ENCODE results near the gene ATAD1. TPM values are rescaled to one million over a fixed set of nuclear protein-coding genes. Genes with fewer than 3 reads are reported as not detected.

The ATAD1 gene
- total and polyA plus RNA-seq, 2 donors (not counting 1 experiment from before 2014, with no cell fraction given) = 34.7 to 49.0 TPM

DNA sequence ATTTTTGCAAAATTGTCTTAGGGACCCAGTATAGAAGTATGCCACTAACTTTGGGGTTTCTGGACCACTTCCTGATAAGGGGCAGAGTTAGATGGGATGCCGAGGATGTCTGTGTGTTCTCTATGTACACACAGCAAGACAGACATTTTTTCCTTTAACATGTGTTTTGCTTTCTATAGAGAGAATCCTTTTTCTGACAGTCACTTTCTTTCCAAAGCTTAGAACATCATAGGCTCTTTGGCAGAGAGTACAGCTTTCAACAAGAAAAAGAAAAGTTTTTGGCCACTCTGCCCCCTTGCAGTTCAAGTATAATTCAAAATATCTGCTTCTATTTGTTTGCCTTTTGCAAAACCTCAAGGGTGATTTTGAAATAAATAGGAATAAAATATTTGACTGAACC, 114.3 kb downstream of the ATAD1 start:
- no peak overlapping the region for H3K4me3 ChIP-seq (replicated peaks in 1 of 4; ENCODE audit: control extremely low read depth in 1 of 4, insufficient read depth in 1 of 4, low read depth in 3 of 4, low read length in 4 of 4)
- no peak overlapping the region for H2AFZ ChIP-seq (ENCODE audit: low read length)
- peaks cover 3% of the 10 kb centered on the region for H3K36me3 ChIP-seq (ENCODE audit: control insufficient read depth, insufficient read depth, low read length)
- no peak overlapping the region for H3K4me2 ChIP-seq (ENCODE audit: extremely low read depth, insufficient read depth, low read length)
- no peak overlapping the region for H3K9ac ChIP-seq (ENCODE audit: insufficient read depth, low read length)
- H3K27me3 ChIP-seq (ENCODE audit: control insufficient read depth, insufficient read depth, low read length) = no peaks in the 10 kb centered on the region
- peaks cover 5% of the 10 kb centered on the region for H3K4me1 ChIP-seq (ENCODE audit: control insufficient read depth, extremely low read depth, insufficient read depth, low read length)
- peaks cover 7% of the 10 kb centered on the region for H3K79me2 ChIP-seq (ENCODE audit: control insufficient read depth, insufficient read depth, low read length)
- no peak for TF ChIP-seq EZH2 (IDR thresholded peaks at IDR 0.05; ENCODE audit: low read length, missing control alignments)
- TF ChIP-seq, protein P1, sequence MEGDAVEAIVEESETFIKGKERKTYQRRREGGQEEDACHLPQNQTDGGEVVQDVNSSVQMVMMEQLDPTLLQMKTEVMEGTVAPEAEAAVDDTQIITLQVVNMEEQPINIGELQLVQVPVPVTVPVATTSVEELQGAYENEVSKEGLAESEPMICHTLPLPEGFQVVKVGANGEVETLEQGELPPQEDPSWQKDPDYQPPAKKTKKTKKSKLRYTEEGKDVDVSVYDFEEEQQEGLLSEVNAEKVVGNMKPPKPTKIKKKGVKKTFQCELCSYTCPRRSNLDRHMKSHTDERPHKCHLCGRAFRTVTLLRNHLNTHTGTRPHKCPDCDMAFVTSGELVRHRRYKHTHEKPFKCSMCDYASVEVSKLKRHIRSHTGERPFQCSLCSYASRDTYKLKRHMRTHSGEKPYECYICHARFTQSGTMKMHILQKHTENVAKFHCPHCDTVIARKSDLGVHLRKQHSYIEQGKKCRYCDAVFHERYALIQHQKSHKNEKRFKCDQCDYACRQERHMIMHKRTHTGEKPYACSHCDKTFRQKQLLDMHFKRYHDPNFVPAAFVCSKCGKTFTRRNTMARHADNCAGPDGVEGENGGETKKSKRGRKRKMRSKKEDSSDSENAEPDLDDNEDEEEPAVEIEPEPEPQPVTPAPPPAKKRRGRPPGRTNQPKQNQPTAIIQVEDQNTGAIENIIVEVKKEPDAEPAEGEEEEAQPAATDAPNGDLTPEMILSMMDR (conservative IDR thresholded peaks at IDR 0.05 in 1 of 2, IDR thresholded peaks at IDR 0.05 in 1 of 2; ENCODE audit: low read depth in 1 of 2, low read length in 2 of 2) = no peak
- H3K27ac ChIP-seq (ENCODE audit: insufficient read depth, low read length) = no peak overlapping the region
- H3K9me3 ChIP-seq (ENCODE audit: control insufficient read depth, insufficient read depth, low read depth, low read length) = no peaks in the 10 kb centered on the region
- H4K20me1 ChIP-seq (ENCODE audit: control insufficient read depth, extremely low read depth, insufficient read depth, low read length) = no peaks in the 10 kb centered on the region
- DNase-seq (ENCODE audit: low read depth in 2 of 2) = no peak

DNA sequence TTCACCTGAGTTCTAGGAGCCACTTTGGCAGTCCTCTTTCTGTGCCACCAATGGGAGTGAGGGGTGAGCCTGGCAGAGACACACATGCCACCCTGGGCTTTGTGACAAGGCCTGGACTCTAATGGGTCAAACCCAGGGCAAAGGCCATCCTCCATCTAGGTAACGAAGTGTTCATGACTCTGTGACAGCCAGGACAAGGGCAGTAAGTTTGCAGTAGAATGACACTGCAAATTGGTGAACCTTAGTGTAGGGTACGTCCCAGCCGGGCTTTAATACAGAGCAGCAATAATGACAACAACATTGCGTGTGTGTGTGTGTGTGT, 115.1 kb downstream of the ATAD1 start:
- TF ChIP-seq, protein P1 (conservative IDR thresholded peaks at IDR 0.05 in 1 of 2, IDR thresholded peaks at IDR 0.05 in 1 of 2; ENCODE audit: low read depth in 1 of 2, low read length in 2 of 2) = no peak
- TF ChIP-seq EZH2 (IDR thresholded peaks at IDR 0.05; ENCODE audit: low read length, missing control alignments) = no peak
- Histone ChIP-seq H3K79me2 (ENCODE audit: control insufficient read depth, insufficient read depth, low read length) (peaks cover 7% of the 10 kb centered on the region), H3K9ac (ENCODE audit: insufficient read depth, low read length) (no peak overlapping the region), H2AFZ (ENCODE audit: low read length) (no peak overlapping the region), H3K9me3 (ENCODE audit: control insufficient read depth, insufficient read depth, low read depth, low read length) (no peaks in the 10 kb centered on the region), H3K27ac (ENCODE audit: insufficient read depth, low read length) (no peak overlapping the region), H3K4me1 (ENCODE audit: control insufficient read depth, extremely low read depth, insufficient read depth, low read length) (peaks cover 5% of the 10 kb centered on the region), H3K36me3 (ENCODE audit: control insufficient read depth, insufficient read depth, low read length) (peaks cover 3% of the 10 kb centered on the region), H4K20me1 (ENCODE audit: control insufficient read depth, extremely low read depth, insufficient read depth, low read length) (no peaks in the 10 kb centered on the region), H3K4me2 (ENCODE audit: extremely low read depth, insufficient read depth, low read length) (no peak overlapping the region), H3K4me3 (replicated peaks in 1 of 4; ENCODE audit: control extremely low read depth in 1 of 4, insufficient read depth in 1 of 4, low read depth in 3 of 4, low read length in 4 of 4) (no peak overlapping the region), H3K27me3 (ENCODE audit: control insufficient read depth, insufficient read depth, low read length) (no peaks in the 10 kb centered on the region)
- DNase-seq (ENCODE audit: low read depth in 2 of 2) = no peak

DNA sequence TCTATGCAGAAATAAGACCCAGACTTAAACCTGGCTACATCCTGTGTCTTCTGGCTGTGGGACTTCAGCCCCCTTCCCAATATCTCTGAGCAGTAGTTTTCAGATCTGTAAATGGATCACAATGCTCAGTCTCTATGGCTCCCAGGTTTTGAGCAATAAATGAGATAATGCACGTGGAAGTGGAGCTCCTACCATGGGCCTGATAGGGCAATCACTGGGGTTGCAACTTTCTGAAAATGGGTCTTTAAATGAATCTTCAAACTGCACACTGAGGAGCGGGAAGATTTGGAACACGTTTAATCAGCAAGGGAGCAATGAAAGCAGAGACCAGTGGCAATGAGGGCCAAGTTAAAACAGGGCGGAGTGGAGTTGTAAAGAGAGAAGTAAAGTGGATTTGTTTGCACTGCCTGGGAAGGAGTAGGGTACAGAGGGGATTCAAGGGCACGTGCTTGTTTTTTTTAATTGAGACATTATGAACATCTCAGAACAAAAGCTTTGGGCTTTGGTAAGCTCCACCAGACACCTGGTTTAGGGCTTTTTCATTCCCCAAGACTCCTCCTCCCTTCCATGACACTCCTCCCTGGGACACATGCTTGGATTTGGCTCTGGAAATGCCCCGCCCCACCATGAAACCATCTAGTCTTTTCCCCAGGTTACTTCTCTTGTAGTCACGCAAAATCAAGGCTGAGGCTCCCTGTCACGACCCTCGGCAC, 115.6 kb downstream of the ATAD1 start:
- Histone ChIP-seq H4K20me1 (ENCODE audit: control insufficient read depth, extremely low read depth, insufficient read depth, low read length) (no peaks in the 10 kb centered on the region), H3K79me2 (ENCODE audit: control insufficient read depth, insufficient read depth, low read length) (peaks cover 9% of the 10 kb centered on the region), H3K4me3 (replicated peaks in 1 of 4; ENCODE audit: control extremely low read depth in 1 of 4, insufficient read depth in 1 of 4, low read depth in 3 of 4, low read length in 4 of 4) (no peak overlapping the region), H2AFZ (ENCODE audit: low read length) (no peak overlapping the region), H3K36me3 (ENCODE audit: control insufficient read depth, insufficient read depth, low read length) (peaks cover 3% of the 10 kb centered on the region), H3K9ac (ENCODE audit: insufficient read depth, low read length) (no peak overlapping the region), H3K4me2 (ENCODE audit: extremely low read depth, insufficient read depth, low read length) (no peak overlapping the region), H3K9me3 (ENCODE audit: control insufficient read depth, insufficient read depth, low read depth, low read length) (no peaks in the 10 kb centered on the region), H3K27ac (ENCODE audit: insufficient read depth, low read length) (no peak overlapping the region), H3K4me1 (ENCODE audit: control insufficient read depth, extremely low read depth, insufficient read depth, low read length) (peaks cover 5% of the 10 kb centered on the region), H3K27me3 (ENCODE audit: control insufficient read depth, insufficient read depth, low read length) (no peaks in the 10 kb centered on the region)
- no peak for DNase-seq (ENCODE audit: low read depth in 2 of 2)
- TF ChIP-seq, protein P1 (conservative IDR thresholded peaks at IDR 0.05 in 1 of 2, IDR thresholded peaks at IDR 0.05 in 1 of 2; ENCODE audit: low read depth in 1 of 2, low read length in 2 of 2) = no peak
- no peak for TF ChIP-seq EZH2 (IDR thresholded peaks at IDR 0.05; ENCODE audit: low read length, missing control alignments)

Other genes starting within 250 kb of the ATAD1 start
- 51.1 and 102 TPM in 2 replicates for gene PAPSS2, start 158.3 kb downstream of the ATAD1 start, total RNA-seq
- 175 and 286 TPM in 2 replicates for gene PAPSS2, start 158.3 kb downstream of the ATAD1 start, polyA plus RNA-seq
- gene KLLN, start 45.3 kb upstream of the ATAD1 start, total RNA-seq = 0.51 and 0.66 TPM in 2 replicates
- gene KLLN, start 45.3 kb upstream of the ATAD1 start, polyA plus RNA-seq = 0.49 and 0.54 TPM in 2 replicates
- gene PTEN, start 45.4 kb upstream of the ATAD1 start, total RNA-seq = 200 and 222 TPM in 2 replicates
- 50.9 and 60.2 TPM in 2 replicates for gene PTEN, start 45.4 kb upstream of the ATAD1 start, polyA plus RNA-seq

All from fibroblast of lung (primary cell).